Hepatocyte (in vitro differentiated cells): Measurements from ENCODE around the gene ZNF892.

Source experiments
- EZH2 ChIP-seq: fragments of 200-600 bp; sonication (generic); IDR thresholded peaks from 2 replicates; pipeline ENCODE4 v1.6.1; 2016; ENCODE audit warnings: antibody characterized with exemption, mild to moderate bottlenecking, borderline replicate concordance
- EZH2phosphoT487 ChIP-seq: fragments of 200-600 bp; sonication (generic); IDR thresholded peaks from one replicate; pipeline ENCODE4 v1.6.1; 2018; ENCODE audit warnings: antibody characterized with exemption, mild to moderate bottlenecking, low read depth, moderate library complexity; ENCODE audit not compliant: unreplicated experiment, severe bottlenecking
- TF ChIP-seq, protein P1 (sequence below): fragments of 200-600 bp; sonication (generic); IDR thresholded peaks from 2 replicates; pipeline ENCODE4 v1.5.1; 2016; ENCODE audit warnings: antibody characterized with exemption, mild to moderate bottlenecking; ENCODE audit not compliant: poor library complexity

DNA sequence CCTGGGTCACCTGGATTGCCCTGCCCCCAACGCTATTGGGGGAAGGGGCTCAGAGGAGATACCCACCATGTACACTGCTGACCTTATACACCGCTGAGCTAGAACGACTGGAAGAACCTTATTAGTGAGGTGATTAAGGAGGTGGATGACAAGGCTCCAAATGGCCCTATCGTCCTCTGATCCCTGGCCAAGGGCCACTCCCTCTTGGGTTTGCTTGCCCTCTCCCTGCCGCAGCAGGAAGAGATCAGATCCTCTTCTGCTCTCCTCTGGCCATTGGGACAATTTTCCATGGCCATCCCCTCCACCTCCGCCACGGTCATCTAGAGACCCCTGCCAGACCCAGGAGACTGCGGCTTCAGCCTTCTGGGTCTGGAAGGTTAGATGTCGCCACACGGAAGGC, 48.9 kb upstream of the ZNF892 start:
- TF ChIP-seq, protein P1, sequence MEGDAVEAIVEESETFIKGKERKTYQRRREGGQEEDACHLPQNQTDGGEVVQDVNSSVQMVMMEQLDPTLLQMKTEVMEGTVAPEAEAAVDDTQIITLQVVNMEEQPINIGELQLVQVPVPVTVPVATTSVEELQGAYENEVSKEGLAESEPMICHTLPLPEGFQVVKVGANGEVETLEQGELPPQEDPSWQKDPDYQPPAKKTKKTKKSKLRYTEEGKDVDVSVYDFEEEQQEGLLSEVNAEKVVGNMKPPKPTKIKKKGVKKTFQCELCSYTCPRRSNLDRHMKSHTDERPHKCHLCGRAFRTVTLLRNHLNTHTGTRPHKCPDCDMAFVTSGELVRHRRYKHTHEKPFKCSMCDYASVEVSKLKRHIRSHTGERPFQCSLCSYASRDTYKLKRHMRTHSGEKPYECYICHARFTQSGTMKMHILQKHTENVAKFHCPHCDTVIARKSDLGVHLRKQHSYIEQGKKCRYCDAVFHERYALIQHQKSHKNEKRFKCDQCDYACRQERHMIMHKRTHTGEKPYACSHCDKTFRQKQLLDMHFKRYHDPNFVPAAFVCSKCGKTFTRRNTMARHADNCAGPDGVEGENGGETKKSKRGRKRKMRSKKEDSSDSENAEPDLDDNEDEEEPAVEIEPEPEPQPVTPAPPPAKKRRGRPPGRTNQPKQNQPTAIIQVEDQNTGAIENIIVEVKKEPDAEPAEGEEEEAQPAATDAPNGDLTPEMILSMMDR = no peak
- no peak for TF ChIP-seq EZH2
- TF ChIP-seq EZH2phosphoT487 = no peak
